Memory B cell (primary cell): Measurements from ENCODE around the gene GTF2A1L.
"Not testable (repeated sequence)": the region's sequence is repeated elsewhere in the genome, so short reads cannot be mapped to it uniquely, and the experiment has no call there.

Experiments
- ATAC-seq: fragments of 150-1000 bp; cut with Tn5 transposase; 2 replicates; pipeline ENCODE4 v1.10.0; 2021; ENCODE audit warnings: low read depth, mild to moderate bottlenecking, moderate library complexity
- DNase-seq, 2 donors: peaks; one replicate each; pipeline ENCODE4 v3.0.0; 2022; ENCODE audit warnings: low spot score in 2 of 2
- H3K27ac Mint-ChIP-seq: one replicate; pipeline ENCODE4 v1.8.0; 2022; ENCODE audit warnings: mild to moderate bottlenecking, moderate library complexity, mixed read lengths
- H3K27me3 Mint-ChIP-seq: one replicate; pipeline ENCODE4 v1.8.0; 2022; ENCODE audit warnings: mixed read lengths
- H3K36me3 Mint-ChIP-seq: one replicate; pipeline ENCODE4 v1.8.0; 2022; ENCODE audit warnings: mild to moderate bottlenecking, mixed read lengths
- H3K4me1 Mint-ChIP-seq: one replicate; pipeline ENCODE4 v1.8.0; 2022; ENCODE audit warnings: mixed read lengths
- H3K4me3 Mint-ChIP-seq: one replicate; pipeline ENCODE4 v1.8.0; 2022; ENCODE audit warnings: mild to moderate bottlenecking, moderate library complexity, mixed read lengths
- H3K9me3 Mint-ChIP-seq: one replicate; pipeline ENCODE4 v1.8.0; 2022; ENCODE audit warnings: mixed read lengths

GTF2A1L gene

GRCh38 chr2:48592067-48592466, 25.6 kb upstream of the GTF2A1L start:
- DNase-seq, result no peak
- H3K36me3 Mint-ChIP-seq, result no peaks in the 10 kb centered on the region
- no peak for ATAC-seq
- peaks cover 4% of the 10 kb centered on the region for H3K4me1 Mint-ChIP-seq
- H3K4me3 Mint-ChIP-seq, result no peak overlapping the region
- peaks cover 3% of the 10 kb centered on the region for H3K27me3 Mint-ChIP-seq
- H3K9me3 Mint-ChIP-seq, result no peaks in the 10 kb centered on the region
- H3K27ac Mint-ChIP-seq, result no peak overlapping the region

DNA sequence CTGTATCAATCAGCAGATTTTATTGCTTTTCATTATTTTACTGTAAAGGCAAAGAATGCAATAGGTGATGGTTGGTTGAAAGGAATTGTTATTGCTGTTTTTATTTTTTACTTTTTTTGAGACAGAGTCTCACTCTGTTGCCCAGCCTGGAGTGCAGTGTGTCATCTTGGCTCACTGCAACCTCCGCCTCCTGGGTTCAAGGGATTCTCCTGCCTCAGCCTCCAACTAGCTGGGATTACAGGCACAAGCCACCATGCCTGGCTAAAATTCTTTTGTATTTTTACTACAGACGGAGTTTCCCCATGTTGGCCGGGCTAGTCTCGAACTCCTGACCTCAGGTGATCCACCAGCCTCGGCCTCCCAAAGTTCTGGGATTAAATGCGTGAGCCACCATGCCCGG, 20.9 kb upstream of the GTF2A1L start:
- not testable (repeated sequence) for H3K4me3 Mint-ChIP-seq, H3K9me3 Mint-ChIP-seq, H3K27ac Mint-ChIP-seq, H3K27me3 Mint-ChIP-seq, DNase-seq, H3K4me1 Mint-ChIP-seq, ATAC-seq, H3K36me3 Mint-ChIP-seq

DNA sequence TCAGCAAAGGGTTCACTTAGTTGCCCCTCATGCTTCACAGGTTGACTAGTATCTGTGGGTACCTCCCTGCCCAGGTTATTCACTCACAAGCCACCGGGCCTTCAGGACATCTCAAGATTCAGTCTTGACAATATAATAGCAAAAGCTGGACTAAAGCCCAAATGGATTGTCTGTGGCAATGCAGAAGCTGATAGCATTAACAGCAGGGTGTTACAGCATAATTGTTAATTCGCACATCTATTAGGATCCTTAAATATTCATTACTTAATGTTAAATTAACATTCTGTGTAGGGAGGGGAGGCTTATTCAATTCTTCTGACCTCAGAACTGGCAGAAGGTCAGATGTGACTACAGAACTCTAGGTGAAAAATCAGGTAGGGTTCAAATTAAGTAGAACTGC, 20.2 kb upstream of the GTF2A1L start:
- Mint-ChIP-seq H3K4me1 (no peaks in the 10 kb centered on the region), H3K9me3 (no peaks in the 10 kb centered on the region), H3K27ac (no peak overlapping the region), H3K36me3 (no peaks in the 10 kb centered on the region), H3K27me3 (peaks cover 5% of the 10 kb centered on the region), H3K4me3 (no peak overlapping the region)
- no peak for DNase-seq
- no peak for ATAC-seq

GRCh38 chr2:48600204-48600813, 17.3 kb upstream of the GTF2A1L start:
- peaks cover 7% of the 10 kb centered on the region for H3K27me3 Mint-ChIP-seq
- ATAC-seq (no peak), DNase-seq (peak in 1 of 2 donors; percentile 4)
- no peak overlapping the region for H3K27ac Mint-ChIP-seq
- no peak overlapping the region for H3K4me3 Mint-ChIP-seq
- H3K36me3 Mint-ChIP-seq, result no peaks in the 10 kb centered on the region
- H3K9me3 Mint-ChIP-seq, result no peaks in the 10 kb centered on the region
- H3K4me1 Mint-ChIP-seq, result no peaks in the 10 kb centered on the region

- DNase-seq (no peak), ATAC-seq (no peak)
- Mint-ChIP-seq H3K4me1 (no peaks in the 10 kb centered on the region), H3K27ac (no peak overlapping the region), H3K4me3 (no peak overlapping the region), H3K27me3 (peaks cover 7% of the 10 kb centered on the region), H3K9me3 (no peaks in the 10 kb centered on the region), H3K36me3 (no peaks in the 10 kb centered on the region)
Measured at GRCh38 chr2:48600917-48601316, 16.7 kb upstream of the GTF2A1L start.

GRCh38 chr2:48601349-48601748, 16.3 kb upstream of the GTF2A1L start:
- Mint-ChIP-seq H3K27ac (no peak overlapping the region), H3K9me3 (no peaks in the 10 kb centered on the region), H3K4me1 (no peaks in the 10 kb centered on the region), H3K36me3 (no peaks in the 10 kb centered on the region), H3K4me3 (no peak overlapping the region), H3K27me3 (peaks cover 7% of the 10 kb centered on the region)
- ATAC-seq (no peak), DNase-seq (no peak)

DNA sequence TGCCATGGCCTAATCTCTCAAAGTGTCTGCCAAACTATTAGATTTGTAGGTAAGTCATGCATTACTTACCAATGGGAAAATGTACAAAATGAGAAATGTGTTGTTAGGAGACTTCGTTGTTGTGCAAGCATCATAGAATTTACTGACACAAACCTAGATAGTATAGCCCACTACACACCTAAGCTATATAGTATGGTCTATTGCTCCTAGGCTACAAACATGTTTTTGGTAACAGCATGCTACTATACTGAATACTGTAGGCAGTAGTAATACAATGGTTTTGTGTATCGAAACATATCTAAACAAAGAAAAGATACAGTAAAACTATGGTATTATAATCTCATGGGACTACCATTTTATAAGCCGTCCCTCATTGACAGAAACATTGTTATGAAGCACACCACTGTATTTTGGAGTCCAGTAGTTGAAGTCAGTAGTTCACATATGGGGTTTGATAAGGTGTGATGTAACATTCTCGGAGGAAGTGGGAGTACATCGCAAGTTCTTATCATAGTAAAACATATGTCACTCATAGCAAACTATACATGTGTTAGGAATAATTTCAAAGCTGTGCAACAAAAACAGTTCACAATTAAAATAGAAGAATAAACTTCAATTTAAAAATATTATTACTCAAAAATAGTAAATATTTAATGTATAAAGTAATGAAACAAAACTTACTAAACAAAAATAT, 12.0 kb upstream of the GTF2A1L start:
- Mint-ChIP-seq H3K36me3 (no peaks in the 10 kb centered on the region), H3K4me1 (no peaks in the 10 kb centered on the region), H3K9me3 (no peaks in the 10 kb centered on the region), H3K27ac (no peak overlapping the region), H3K27me3 (peaks cover 2% of the 10 kb centered on the region), H3K4me3 (no peak overlapping the region)
- no peak for DNase-seq
- no peak for ATAC-seq

DNA sequence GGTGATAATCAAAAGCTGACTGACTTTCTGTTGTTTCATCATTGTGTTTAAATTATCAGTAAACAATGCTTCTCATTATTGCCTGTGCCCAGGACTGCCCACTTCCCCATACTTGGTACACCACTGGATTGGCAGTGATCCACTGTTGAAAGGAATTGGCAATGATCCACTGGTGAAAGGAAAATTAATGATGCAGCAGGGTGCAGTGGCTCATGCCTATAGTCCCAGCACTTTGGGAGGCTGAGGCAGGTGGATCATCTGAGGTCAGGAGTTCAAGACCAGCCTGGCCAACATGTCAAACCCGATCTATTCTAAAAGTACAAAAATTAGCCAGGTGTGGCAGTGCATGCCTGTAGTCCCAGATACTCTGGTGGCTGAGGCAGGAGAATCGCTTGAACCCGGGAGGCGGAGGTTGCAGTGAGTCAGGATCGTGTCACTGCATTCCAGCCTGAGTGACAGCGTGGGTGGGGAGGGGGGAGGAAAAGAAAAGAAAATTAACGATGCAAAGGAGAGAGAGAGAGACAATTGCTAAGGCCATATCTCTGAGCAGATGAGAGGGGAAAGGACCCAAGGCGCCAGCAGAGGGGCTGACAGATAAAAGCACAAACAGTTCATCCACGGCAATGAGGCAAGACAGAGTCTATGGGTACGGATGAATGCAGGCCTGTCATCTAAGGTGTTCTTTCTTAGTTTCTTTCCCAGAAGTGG, 10.2 kb upstream of the GTF2A1L start:
- H3K27ac Mint-ChIP-seq, result no peak overlapping the region
- H3K36me3 Mint-ChIP-seq, result no peaks in the 10 kb centered on the region
- DNase-seq, result no peak
- H3K27me3 Mint-ChIP-seq, result peaks cover 3% of the 10 kb centered on the region
- no peaks in the 10 kb centered on the region for H3K4me1 Mint-ChIP-seq
- H3K9me3 Mint-ChIP-seq, result no peaks in the 10 kb centered on the region
- no peak overlapping the region for H3K4me3 Mint-ChIP-seq
- ATAC-seq, result no peak

DNA sequence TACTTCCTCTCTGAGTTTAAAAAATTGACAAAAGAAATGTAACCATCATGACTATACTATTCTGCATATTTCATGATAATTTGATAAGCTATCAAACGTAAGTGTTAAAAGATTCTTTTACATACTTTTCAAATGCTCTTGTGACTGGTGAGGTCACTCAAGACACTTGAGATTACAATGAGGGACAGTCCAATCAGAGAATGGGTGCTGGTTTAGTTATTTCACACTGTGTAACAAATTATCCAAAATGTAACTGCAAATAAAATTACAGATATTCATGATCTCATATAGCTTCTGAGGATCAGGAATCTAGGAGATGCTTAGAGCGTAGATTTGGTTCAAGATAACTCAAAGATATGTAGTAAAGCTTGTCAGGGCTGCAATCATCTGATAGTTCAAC, 4.4 kb upstream of the GTF2A1L start:
- Mint-ChIP-seq H3K36me3 (no peaks in the 10 kb centered on the region), H3K4me1 (no peaks in the 10 kb centered on the region), H3K27me3 (peaks cover 6% of the 10 kb centered on the region), H3K9me3 (no peaks in the 10 kb centered on the region), H3K4me3 (no peak overlapping the region), H3K27ac (no peak overlapping the region)
- ATAC-seq, result no peak
- DNase-seq, result no peak

DNA sequence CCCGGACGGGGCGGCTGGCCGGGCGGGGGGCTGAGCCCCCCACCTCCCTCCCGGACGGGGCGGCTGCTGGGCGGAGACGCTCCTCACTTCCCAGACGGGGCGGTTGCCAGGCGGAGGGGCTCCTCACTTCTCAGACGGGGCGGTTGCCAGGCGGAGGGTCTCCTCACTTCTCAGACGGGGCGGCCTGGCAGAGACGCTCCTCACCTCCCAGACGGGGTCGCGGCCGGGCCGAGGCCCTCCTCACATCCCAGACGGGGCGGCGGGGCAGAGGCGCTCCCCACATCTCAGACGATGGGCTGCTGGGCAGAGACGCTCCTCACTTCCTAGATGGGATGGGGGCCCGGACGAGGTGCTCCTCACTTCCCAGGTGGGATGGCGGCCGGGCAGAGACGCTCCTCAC, 3.1 kb upstream of the GTF2A1L start:
- H3K4me3 Mint-ChIP-seq, H3K9me3 Mint-ChIP-seq, H3K27ac Mint-ChIP-seq, DNase-seq, H3K4me1 Mint-ChIP-seq, ATAC-seq, H3K27me3 Mint-ChIP-seq, H3K36me3 Mint-ChIP-seq: not testable (repeated sequence)

GRCh38 chr2:48619526-48619925, 1.9 kb downstream of the GTF2A1L start:
- Mint-ChIP-seq H3K27ac (no peak overlapping the region), H3K27me3 (peaks cover 5% of the 10 kb centered on the region), H3K4me3 (no peak overlapping the region), H3K9me3 (peaks cover 1% of the 10 kb centered on the region), H3K4me1 (no peaks in the 10 kb centered on the region), H3K36me3 (no peaks in the 10 kb centered on the region)
- ATAC-seq (no peak), DNase-seq (no peak)

DNA sequence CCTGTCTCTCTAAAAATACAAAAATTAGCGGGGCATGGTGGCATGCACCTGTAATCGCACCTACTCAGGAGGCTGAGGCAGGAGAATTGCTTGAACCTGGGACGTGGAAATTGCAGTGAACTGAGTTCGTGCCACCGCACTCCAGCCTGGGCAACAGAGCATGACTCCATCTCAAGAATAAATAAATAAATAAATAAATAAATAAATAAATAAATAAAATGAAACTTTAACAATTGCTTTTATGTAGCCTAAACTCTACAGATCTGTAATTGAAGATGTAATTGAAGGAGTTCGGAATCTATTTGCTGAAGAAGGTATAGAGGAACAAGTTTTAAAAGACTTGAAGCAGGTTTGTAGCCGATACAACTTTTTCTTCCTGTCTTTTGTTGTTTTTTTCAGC, 2.9 kb downstream of the GTF2A1L start:
- peaks cover 5% of the 10 kb centered on the region for H3K27me3 Mint-ChIP-seq
- no peak for DNase-seq
- peaks cover 1% of the 10 kb centered on the region for H3K9me3 Mint-ChIP-seq
- no peak for ATAC-seq
- H3K4me1 Mint-ChIP-seq, result no peaks in the 10 kb centered on the region
- H3K27ac Mint-ChIP-seq, result no peak overlapping the region
- H3K36me3 Mint-ChIP-seq, result no peaks in the 10 kb centered on the region
- H3K4me3 Mint-ChIP-seq, result no peak overlapping the region

DNA sequence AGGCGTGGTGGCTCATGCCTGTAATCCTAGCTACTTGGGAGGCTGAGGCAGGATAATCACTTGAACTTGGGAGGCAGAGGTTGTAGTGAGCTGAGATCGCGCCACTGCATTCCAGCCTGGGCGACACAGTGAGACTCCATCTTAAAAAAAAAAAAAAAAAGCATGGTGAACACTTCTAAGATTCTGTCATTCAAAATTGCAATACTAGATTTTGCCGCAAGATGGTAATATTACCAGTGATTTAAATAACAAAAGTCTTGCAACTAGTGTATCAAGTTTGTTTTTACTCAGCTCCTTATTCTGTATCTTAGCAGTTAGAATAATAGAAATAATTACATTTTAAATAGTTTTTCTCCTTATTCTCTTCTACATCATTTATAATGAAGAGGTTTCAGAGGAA, 5.0 kb downstream of the GTF2A1L start:
- DNase-seq, H3K27ac Mint-ChIP-seq, H3K9me3 Mint-ChIP-seq: not testable (repeated sequence)

GRCh38 chr2:48624696-48625095, 7.0 kb downstream of the GTF2A1L start:
- H3K27ac Mint-ChIP-seq, result no peak overlapping the region
- peaks cover 1% of the 10 kb centered on the region for H3K27me3 Mint-ChIP-seq
- no peak overlapping the region for H3K4me3 Mint-ChIP-seq
- H3K9me3 Mint-ChIP-seq, result peaks cover 6% of the 10 kb centered on the region
- H3K36me3 Mint-ChIP-seq, result no peaks in the 10 kb centered on the region
- no peaks in the 10 kb centered on the region for H3K4me1 Mint-ChIP-seq
- DNase-seq (no peak), ATAC-seq (no peak)

More for the DNA sequence above, 5.0 kb downstream of the GTF2A1L start:
- ATAC-seq, H3K36me3 Mint-ChIP-seq, H3K4me3 Mint-ChIP-seq, H3K27me3 Mint-ChIP-seq, H3K4me1 Mint-ChIP-seq: not testable (repeated sequence)
